ENCODE data around the gene CPLANE1. TPM values are rescaled to one million over a fixed set of nuclear protein-coding genes. Genes with fewer than 3 reads are reported as not detected.
"Not testable (repeated sequence)": the region's sequence is repeated elsewhere in the genome, so short reads cannot be mapped to it uniquely, and the experiment has no call there.

Gene CPLANE1
- total and polyA plus RNA-seq, 12 donors = 3.8 to 29.7 (median 12.7) TPM

DNA sequence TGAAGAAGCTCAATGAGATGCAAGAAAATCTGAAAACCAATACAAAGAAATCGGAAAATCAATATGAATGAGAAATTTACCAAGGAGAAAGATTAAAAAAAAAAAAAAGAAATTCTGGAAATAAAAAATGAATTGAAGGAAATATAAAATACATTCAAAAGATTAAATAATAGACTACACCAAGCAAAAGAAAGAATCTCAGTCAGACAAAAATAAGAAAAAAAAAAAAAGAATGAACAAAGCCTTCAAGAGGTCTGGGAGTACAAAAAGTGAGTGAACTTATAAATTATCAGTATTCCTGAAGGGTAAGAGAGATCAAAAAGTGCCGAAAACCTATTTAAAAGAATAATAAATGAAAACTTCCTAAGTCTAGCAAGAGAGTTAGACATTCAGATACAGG is 14.9 kb downstream of the CPLANE1 start:
- Histone ChIP-seq H3K4me3 (no peak overlapping the region), H3K27ac (no peak overlapping the region), H3K36me3 (replicated peaks in 1 of 2) (peaks cover 0 to 26% of the 10 kb centered on the region in 2 donors), H3K4me1 (replicated peaks in 1 of 2) (no peaks in the 10 kb centered on the region), H3K9me3 (replicated peaks in 1 of 3) (peaks cover 0 to 4% (median 0%) of the 10 kb centered on the region in 3 donors), H3K27me3 (no peaks in the 10 kb centered on the region)
- DNase-seq = no peak
- 91 to 98% (median 96%) methylated on average over 2 of the region's 2 CpGs for WGBS, 4 donors
- TF ChIP-seq POLR2A (IDR thresholded peaks at IDR 0.05) = no peak
- TF ChIP-seq, protein P1, sequence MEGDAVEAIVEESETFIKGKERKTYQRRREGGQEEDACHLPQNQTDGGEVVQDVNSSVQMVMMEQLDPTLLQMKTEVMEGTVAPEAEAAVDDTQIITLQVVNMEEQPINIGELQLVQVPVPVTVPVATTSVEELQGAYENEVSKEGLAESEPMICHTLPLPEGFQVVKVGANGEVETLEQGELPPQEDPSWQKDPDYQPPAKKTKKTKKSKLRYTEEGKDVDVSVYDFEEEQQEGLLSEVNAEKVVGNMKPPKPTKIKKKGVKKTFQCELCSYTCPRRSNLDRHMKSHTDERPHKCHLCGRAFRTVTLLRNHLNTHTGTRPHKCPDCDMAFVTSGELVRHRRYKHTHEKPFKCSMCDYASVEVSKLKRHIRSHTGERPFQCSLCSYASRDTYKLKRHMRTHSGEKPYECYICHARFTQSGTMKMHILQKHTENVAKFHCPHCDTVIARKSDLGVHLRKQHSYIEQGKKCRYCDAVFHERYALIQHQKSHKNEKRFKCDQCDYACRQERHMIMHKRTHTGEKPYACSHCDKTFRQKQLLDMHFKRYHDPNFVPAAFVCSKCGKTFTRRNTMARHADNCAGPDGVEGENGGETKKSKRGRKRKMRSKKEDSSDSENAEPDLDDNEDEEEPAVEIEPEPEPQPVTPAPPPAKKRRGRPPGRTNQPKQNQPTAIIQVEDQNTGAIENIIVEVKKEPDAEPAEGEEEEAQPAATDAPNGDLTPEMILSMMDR (IDR thresholded peaks at IDR 0.05) = no peak
- intact Hi-C loops (cut with DNase I) = no loop called here

DNA sequence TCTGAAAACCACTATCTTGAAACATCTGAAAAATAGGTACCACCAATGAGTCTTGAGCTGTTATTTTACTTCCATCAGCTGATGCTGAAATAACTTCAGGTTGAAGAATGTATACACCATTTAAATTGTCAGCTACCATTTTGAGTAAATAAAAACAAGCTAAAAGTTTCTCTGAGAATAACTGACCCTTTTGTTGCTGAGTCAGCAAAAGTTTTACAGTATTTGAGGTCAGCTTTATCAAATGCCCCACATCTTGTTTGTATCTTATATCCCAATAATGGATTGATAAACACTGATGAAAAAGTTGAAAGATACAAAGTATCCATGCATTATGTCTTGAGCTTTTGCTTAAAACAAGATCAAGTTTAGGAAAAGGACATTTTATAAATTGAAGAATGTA is 22.8 kb downstream of the CPLANE1 start:
- no peak for TF ChIP-seq POLR2A (IDR thresholded peaks at IDR 0.05)
- TF ChIP-seq, protein P1 (IDR thresholded peaks at IDR 0.05) = no peak
- Histone ChIP-seq H3K27me3 (no peaks in the 10 kb centered on the region), H3K9me3 (replicated peaks in 1 of 3) (no peaks in the 10 kb centered on the region), H3K4me3 (no peak overlapping the region), H3K4me1 (replicated peaks in 1 of 2) (no peaks in the 10 kb centered on the region), H3K27ac (no peak overlapping the region), H3K36me3 (replicated peaks in 1 of 2) (peaks cover 0 to 44% of the 10 kb centered on the region in 2 donors)
- no peak for DNase-seq
- intact Hi-C loops (cut with DNase I) = no loop called here

DNA sequence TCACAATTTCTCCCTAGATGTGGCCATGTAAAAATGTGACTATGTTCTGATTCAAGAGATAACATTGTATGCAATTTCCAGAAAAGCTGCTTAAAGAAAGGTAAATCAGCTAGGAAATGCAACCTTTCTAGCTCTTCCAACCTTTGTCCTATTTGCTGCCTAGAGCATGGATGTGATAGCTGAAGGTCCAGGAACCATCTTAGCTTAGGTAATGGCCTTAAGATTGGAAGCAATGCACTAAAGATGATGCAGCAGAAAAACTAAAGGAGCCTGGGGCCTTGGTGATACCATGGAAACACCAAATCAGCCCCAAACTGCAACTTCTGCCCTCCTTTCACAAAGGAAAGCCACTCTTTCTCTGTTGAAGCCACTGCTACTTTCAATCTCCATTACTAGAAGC is 27.0 kb downstream of the CPLANE1 start:
- intact Hi-C loops (cut with DNase I) = no loop called here
- DNase-seq = no peak
- H3K36me3 ChIP-seq (replicated peaks in 1 of 2) = peaks cover 0 to 65% of the 10 kb centered on the region in 2 donors
- H3K4me1 ChIP-seq (replicated peaks in 1 of 2) = no peaks in the 10 kb centered on the region
- no peak for TF ChIP-seq POLR2A (IDR thresholded peaks at IDR 0.05)
- TF ChIP-seq, protein P1 (IDR thresholded peaks at IDR 0.05) = no peak
- H3K27ac ChIP-seq = no peak overlapping the region
- no peak overlapping the region for H3K4me3 ChIP-seq
- H3K27me3 ChIP-seq = no peaks in the 10 kb centered on the region
- no peaks in the 10 kb centered on the region for H3K9me3 ChIP-seq (replicated peaks in 1 of 3)

DNA sequence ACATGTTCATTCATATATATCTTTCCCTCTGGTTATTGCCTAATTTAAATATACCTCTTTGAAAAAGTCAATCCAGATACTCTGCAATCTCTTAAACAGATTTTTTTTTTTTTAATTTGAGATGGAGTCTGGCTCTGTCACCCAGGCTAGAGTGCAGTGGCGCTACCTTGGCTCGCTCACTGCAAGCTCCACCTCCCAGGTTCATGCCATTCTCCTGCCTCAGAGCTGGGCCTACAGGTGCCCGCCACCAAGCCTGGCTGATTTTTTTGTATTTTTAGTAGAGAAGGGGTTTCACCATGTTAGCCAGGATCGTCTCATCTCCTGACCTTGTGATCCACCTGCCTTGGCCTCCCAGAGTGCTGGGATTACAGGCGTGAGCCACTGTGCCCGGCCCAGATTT is 28.8 kb downstream of the CPLANE1 start:
- H3K27ac ChIP-seq; intact Hi-C loops (cut with DNase I); DNase-seq; H3K27me3 ChIP-seq; H3K9me3 ChIP-seq (replicated peaks in 1 of 3); H3K4me3 ChIP-seq; H3K4me1 ChIP-seq (replicated peaks in 1 of 2): not testable (repeated sequence)
- H3K36me3 ChIP-seq (replicated peaks in 1 of 2) = peaks cover 0 to 54% of the 10 kb centered on the region in 2 donors
- WGBS, 4 donors = 95 to 99% (median 97%) methylated on average over 6 of the region's 6 CpGs

DNA sequence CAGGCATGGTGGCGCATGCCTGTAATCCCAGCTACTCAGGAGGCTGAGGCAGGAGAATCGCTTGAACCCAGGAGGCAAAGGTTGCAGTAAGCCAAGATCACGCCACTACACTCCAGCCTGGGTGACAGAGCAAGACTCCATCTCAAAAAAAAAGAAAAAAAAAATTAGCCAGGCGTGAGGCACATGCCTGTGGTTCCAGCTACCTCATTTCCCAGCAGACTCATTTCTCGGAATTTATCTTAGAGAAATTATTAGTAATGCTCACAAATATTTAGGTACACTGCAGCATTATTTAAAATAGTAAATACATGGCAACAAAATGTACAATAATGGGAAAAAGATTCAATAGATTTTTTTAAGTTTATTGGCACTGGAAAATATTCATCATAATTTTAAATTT is 29.8 kb downstream of the CPLANE1 start:
- H3K4me1 ChIP-seq (replicated peaks in 1 of 2); intact Hi-C loops (cut with DNase I); DNase-seq; H3K9me3 ChIP-seq (replicated peaks in 1 of 3); H3K27ac ChIP-seq; H3K27me3 ChIP-seq; H3K4me3 ChIP-seq: not testable (repeated sequence)
- 91 to 97% (median 95%) methylated on average over 5 of the region's 5 CpGs for WGBS, 4 donors
- peaks cover 0 to 47% of the 10 kb centered on the region in 2 donors for H3K36me3 ChIP-seq (replicated peaks in 1 of 2)

All from adrenal gland (tissue), 12 donors.